WTC11 (cell line): Measurements from ENCODE around the gene KMT2D. TPM values are rescaled to one million over a fixed set of nuclear protein-coding genes. Genes with fewer than 3 reads are reported as not detected.

Experiments used
- ATAC-seq: fragments of 200-7000 bp; cut with Tn5 transposase; 2 replicates; pipeline ENCODE4 v1.10.0; 2021; ENCODE audit warnings: mild to moderate bottlenecking, moderate library complexity
- CTCF ChIA-PET: fragments of 300-600 bp; sonication (Branson Sonifier 250); formaldehyde crosslinking; loops from one replicate; lab custom pipeline; 2021; ENCODE audit warnings: antibody characterized with exemption; lab: Charles Lee
- POLR2A ChIA-PET: fragments of 350-600 bp; sonication (Branson Sonifier 250); formaldehyde crosslinking; loops from one replicate; lab custom pipeline; 2021; ENCODE audit warnings: antibody characterized with exemption; lab: Charles Lee
- DNase-seq: peaks from one replicate; pipeline ENCODE4 v3.0.0; 2021; ENCODE audit warnings: low spot score
- H3K27ac Mint-ChIP-seq: 2 replicates; pipeline ENCODE4 v1.8.0; 2021; ENCODE audit warnings: mixed read lengths
- H3K27me3 Mint-ChIP-seq: 2 replicates; pipeline ENCODE4 v1.8.0; 2021; ENCODE audit warnings: low read depth, mild to moderate bottlenecking, moderate library complexity, mixed read lengths
- H3K36me3 Mint-ChIP-seq: 2 replicates; pipeline ENCODE4 v1.8.0; 2021; ENCODE audit warnings: mixed read lengths
- H3K4me1 Mint-ChIP-seq: 2 replicates; pipeline ENCODE4 v1.8.0; 2022; ENCODE audit warnings: mixed read lengths
- H3K4me3 Mint-ChIP-seq: 2 replicates; pipeline ENCODE4 v1.8.0; 2021; ENCODE audit warnings: mild to moderate bottlenecking, moderate library complexity, mixed read lengths
- H3K9me3 Mint-ChIP-seq: 2 replicates; pipeline ENCODE4 v1.8.0; 2021; ENCODE audit warnings: mixed read lengths
- AFF4 ChIP-seq: sonication (generic); formaldehyde crosslinking; IDR thresholded peaks from 2 replicates; pipeline ENCODE4 v1.8.1; 2023; ENCODE audit warnings: mild to moderate bottlenecking, missing genetic modification reagents, borderline replicate concordance
- ATF6 ChIP-seq: sonication (generic); formaldehyde crosslinking; IDR thresholded peaks from 2 replicates; pipeline ENCODE4 v1.8.1; 2023; ENCODE audit warnings: mild to moderate bottlenecking, missing genetic modification reagents
- CTCF ChIP-seq: fragments of 200-600 bp; IDR thresholded peaks from 2 replicates; pipeline ENCODE4 v1.8.0; 2022; ENCODE audit warnings: antibody characterized with exemption
- ESRRA ChIP-seq: sonication (generic); formaldehyde crosslinking; IDR thresholded peaks from 2 replicates; pipeline ENCODE4 v1.8.1; 2022; ENCODE audit warnings: mild to moderate bottlenecking, missing genetic modification reagents, borderline replicate concordance
- FOXP4 ChIP-seq: sonication (generic); formaldehyde crosslinking; IDR thresholded peaks from 2 replicates; pipeline ENCODE4 v1.8.0; 2022; ENCODE audit warnings: mild to moderate bottlenecking, missing genetic modification reagents
- GABPB1 ChIP-seq: sonication (generic); formaldehyde crosslinking; IDR thresholded peaks from 2 replicates; pipeline ENCODE4 v1.8.1; 2023; ENCODE audit warnings: mild to moderate bottlenecking, missing genetic modification reagents
- NR1H2 ChIP-seq: sonication (generic); formaldehyde crosslinking; IDR thresholded peaks from 2 replicates; pipeline ENCODE4 v1.9.0; 2021; ENCODE audit warnings: mild to moderate bottlenecking, moderate library complexity, missing genetic modification reagents
- OVOL2 ChIP-seq: fragments of 250-450 bp; sonication (Bioruptor Pico); IDR thresholded peaks from 2 replicates; pipeline ENCODE4 v1.9.0; 2021; ENCODE audit warnings: mild to moderate bottlenecking, borderline replicate concordance
- STAT6 ChIP-seq: sonication (generic); formaldehyde crosslinking; conservative IDR thresholded peaks from 2 replicates; pipeline ENCODE4 v1.8.1; 2023; ENCODE audit warnings: mild to moderate bottlenecking, low read depth, missing genetic modification reagents, moderate library complexity
- USF2 ChIP-seq: sonication (generic); formaldehyde crosslinking; IDR thresholded peaks from 2 replicates; pipeline ENCODE4 v1.8.1; 2023; ENCODE audit warnings: mild to moderate bottlenecking, missing genetic modification reagents, moderate library complexity
- ZNF219 ChIP-seq: sonication (generic); formaldehyde crosslinking; IDR thresholded peaks from 2 replicates; pipeline ENCODE4 v1.8.0; 2023; ENCODE audit warnings: missing genetic modification reagents, mild to moderate bottlenecking, borderline replicate concordance
- ZNF232 ChIP-seq: sonication (generic); formaldehyde crosslinking; IDR thresholded peaks from 2 replicates; pipeline ENCODE4 v1.8.0; 2022; ENCODE audit warnings: mild to moderate bottlenecking, missing genetic modification reagents
- ZNF281 ChIP-seq: sonication (generic); formaldehyde crosslinking; IDR thresholded peaks from 2 replicates; pipeline ENCODE4 v1.8.0; 2023; ENCODE audit warnings: mild to moderate bottlenecking, missing genetic modification reagents
- ZNF396 ChIP-seq: fragments of 250-450 bp; sonication (Bioruptor Pico); IDR thresholded peaks from 2 replicates; pipeline ENCODE4 v1.8.0; 2021; ENCODE audit warnings: mild to moderate bottlenecking, moderate library complexity, borderline replicate concordance
- total RNA-seq: library from RNA; stranded (reverse); gene quantifications from 3 replicates; pipeline ENCODE4 v1.2.3, GENCODE V29; 2021

Gene KMT2D
- total RNA-seq, 1 experiment from 2014 or later: 101 TPM

GRCh38 chr12:49051373-49051764 is 9.2 kb downstream of the KMT2D start:
- POLR2A ChIA-PET: no interaction called here
- H3K27me3 Mint-ChIP-seq: no peaks in the 10 kb centered on the region
- TF ChIP-seq OVOL2 (CRISPR knock-in tag): no peak
- no peak for TF ChIP-seq ATF6 (CRISPR knock-in tag)
- no peak for TF ChIP-seq USF2 (CRISPR knock-in tag)
- TF ChIP-seq ESRRA: no peak
- TF ChIP-seq STAT6 (CRISPR knock-in tag): no peak
- TF ChIP-seq ZNF232 (CRISPR knock-in tag): no peak
- no peak for TF ChIP-seq AFF4
- no peak for TF ChIP-seq GABPB1 (CRISPR knock-in tag)
- no peak for TF ChIP-seq ZNF219 (CRISPR knock-in tag)
- TF ChIP-seq CTCF: no peak
- TF ChIP-seq FOXP4 (CRISPR knock-in tag): no peak
- TF ChIP-seq ZNF396 (CRISPR knock-in tag): no peak
- TF ChIP-seq ZNF281: no peak
- TF ChIP-seq NR1H2 (CRISPR knock-in tag): no peak
- DNase-seq (no peak), ATAC-seq (no peak)
- no peaks in the 10 kb centered on the region for H3K9me3 Mint-ChIP-seq
- CTCF ChIA-PET: interaction anchor here (1.1 kb wide), 1 partner anchor 37 kb away, joined by 3 read pairs; no protein-coding TSS in a partner anchor
- H3K27ac Mint-ChIP-seq: no peak overlapping the region
- peaks cover 10% of the 10 kb centered on the region for H3K4me1 Mint-ChIP-seq
- H3K4me3 Mint-ChIP-seq: no peak overlapping the region
- peaks cover 87% of the 10 kb centered on the region for H3K36me3 Mint-ChIP-seq
